SK-N-SH (cell line): Measurements from ENCODE around the gene ANKH. TPM values are rescaled to one million over a fixed set of nuclear protein-coding genes. Genes with fewer than 3 reads are reported as not detected.

ENCODE experiments used
- CTCF ChIA-PET: fragments of 300-600, 350-600 bp; formaldehyde crosslinking; extraction: SDS; loops from one replicate; lab custom pipeline; 2021; lab: Yijun Ruan, JAX
- POLR2A ChIA-PET: fragments of 350-600 bp; sonication (Branson Sonifier 250); formaldehyde crosslinking; extraction: SDS; loops from one replicate; lab custom pipeline; 2020; ENCODE audit warnings: antibody characterized with exemption, inconsistent platforms; lab: Yijun Ruan, JAX
- DNase-seq: peaks from one replicate; pipeline ENCODE4 v3.0.0; 2012
- H2AFZ ChIP-seq: fragments of 200-600 bp; sonication (generic); 2 replicates; pipeline ENCODE4 v1.8.1; 2016; ENCODE audit warnings: antibody characterized with exemption, mild to moderate bottlenecking, low read depth
- H3F3A ChIP-seq: fragments of 200-600 bp; sonication (generic); replicated peaks from 2 replicates; pipeline ENCODE3; 2016; ENCODE audit warnings: antibody characterized with exemption, mild to moderate bottlenecking; ENCODE audit not compliant: insufficient read depth
- H3K27ac ChIP-seq, 2 experiments: fragments of 200-500 bp in 1 of 2; fragments of 200-600 bp in 1 of 2; sonication (Bioruptor generic) in 1 of 2; sonication (generic), shearing (Covaris generic) in 1 of 2; 2 replicates each; pipeline versions ENCODE4 v1.5.1 to v1.6.1; 2014 to 2016; ENCODE audit warnings: low read depth in 2 of 2, inconsistent platforms in 1 of 2, low read length in 1 of 2, mild to moderate bottlenecking in 1 of 2, mixed read lengths in 1 of 2
- H3K27me3 ChIP-seq: fragments of 200-600 bp; sonication (generic), shearing (Covaris generic); 2 replicates; pipeline ENCODE4 v1.6.1; 2016; ENCODE audit warnings: mixed run types; ENCODE audit not compliant: insufficient read depth
- H3K36me3 ChIP-seq, 2 experiments: fragments of 200-500 bp in 1 of 2; fragments of 200-600 bp in 1 of 2; sonication (Bioruptor generic) in 1 of 2; sonication (generic) in 1 of 2; replicated peaks in 1 of 2; 2 replicates each; pipeline versions ENCODE3 to v1.5.1; 2014 to 2016; ENCODE audit warnings: low read length in 1 of 2, mild to moderate bottlenecking in 1 of 2; ENCODE audit not compliant: insufficient read depth in 2 of 2, control insufficient read depth in 1 of 2
- H3K4me1 ChIP-seq, 2 experiments: fragments of 200-500 bp in 1 of 2; fragments of 200-600 bp in 1 of 2; sonication (Bioruptor generic) in 1 of 2; sonication (generic), shearing (Covaris generic) in 1 of 2; 2 replicates each; pipeline versions ENCODE4 v1.5.1 to v1.6.1; 2014 to 2016; ENCODE audit warnings: low read depth in 1 of 2, low read length in 1 of 2, mixed run types in 1 of 2; ENCODE audit not compliant: insufficient read depth in 2 of 2, control insufficient read depth in 1 of 2
- H3K4me2 ChIP-seq: fragments of 200-600 bp; sonication (generic), shearing (Covaris generic); 2 replicates; pipeline ENCODE4 v1.6.1; 2017; ENCODE audit warnings: mixed run types
- H3K4me3 ChIP-seq, 2 experiments: fragments of 200-500 bp in 1 of 2; fragments of 200-600 bp in 1 of 2; sonication (Bioruptor generic) in 1 of 2; sonication (generic), shearing (Covaris generic) in 1 of 2; 2 replicates each; pipeline versions ENCODE4 v1.5.1 to v1.8.1; 2014 to 2016; ENCODE audit warnings: low read depth in 2 of 2, inconsistent platforms in 1 of 2, low read length in 1 of 2, mild to moderate bottlenecking in 1 of 2, mixed read lengths in 1 of 2, moderate library complexity in 1 of 2
- H3K79me2 ChIP-seq: fragments of 200-600 bp; sonication (generic); 2 replicates; pipeline ENCODE4 v1.8.1; 2017; ENCODE audit warnings: mild to moderate bottlenecking; ENCODE audit not compliant: insufficient read depth
- H3K9ac ChIP-seq: fragments of 200-600 bp; sonication (generic); 2 replicates; pipeline ENCODE4 v1.6.1; 2017; ENCODE audit warnings: mixed run types
- H3K9me2 ChIP-seq: fragments of 200-600 bp; sonication (generic); 2 replicates; pipeline ENCODE4 v1.6.1; 2017; ENCODE audit warnings: mixed run types
- H3K9me3 ChIP-seq: fragments of 200-600 bp; sonication (generic); 2 replicates; pipeline ENCODE4 v1.6.1; 2017; ENCODE audit warnings: mixed run types, mild to moderate bottlenecking, moderate library complexity
- H4K20me1 ChIP-seq: fragments of 200-600 bp; sonication (generic); 2 replicates; pipeline ENCODE4 v1.6.1; 2017; ENCODE audit warnings: mild to moderate bottlenecking, mixed run types; ENCODE audit not compliant: insufficient read depth
- ELF1 ChIP-seq: IDR thresholded peaks from 2 replicates; pipeline ENCODE4 v1.4.0; 2012
- EP300 ChIP-seq, 2 experiments: IDR thresholded peaks; 2 replicates each; pipeline versions ENCODE4 v1.4.0 to v1.6.1; 2012; ENCODE audit warnings: borderline replicate concordance in 1 of 2, low read depth in 1 of 2, low read length in 1 of 2
- EZH2phosphoT487 ChIP-seq: fragments of 200-600 bp; sonication (generic); IDR thresholded peaks from 2 replicates; pipeline ENCODE4 v1.6.1; 2017; ENCODE audit warnings: low read depth, mixed run types, mild to moderate bottlenecking, antibody characterized with exemption, moderate library complexity, borderline replicate concordance
- FOSL2 ChIP-seq: IDR thresholded peaks from 2 replicates; pipeline ENCODE4 v1.4.0; 2012; ENCODE audit warnings: low read depth, mild to moderate bottlenecking, moderate library complexity, borderline replicate concordance
- GABPA ChIP-seq: IDR thresholded peaks from 2 replicates; pipeline ENCODE4 v1.4.0; 2012; ENCODE audit warnings: low read depth, mild to moderate bottlenecking
- JUND ChIP-seq: IDR thresholded peaks from 2 replicates; pipeline ENCODE4 v1.4.0; 2012
- MEF2A ChIP-seq: IDR thresholded peaks from 2 replicates; pipeline ENCODE4 v1.4.0; 2012; ENCODE audit warnings: low read depth, borderline replicate concordance
- MXI1 ChIP-seq: IDR thresholded peaks from 2 replicates; pipeline ENCODE4 v1.6.1; 2012; ENCODE audit warnings: mild to moderate bottlenecking, low read depth, low read length, improper control_type of control experiment
- NRF1 ChIP-seq: IDR thresholded peaks from 2 replicates; pipeline ENCODE4 v1.6.1; 2012; ENCODE audit warnings: low read depth, mild to moderate bottlenecking, low read length
- RAD21 ChIP-seq: IDR thresholded peaks from 2 replicates; pipeline ENCODE4 v1.6.1; 2012; ENCODE audit warnings: mild to moderate bottlenecking, low read length
- RCOR1 ChIP-seq: fragments of 150-350 bp; IDR thresholded peaks from 2 replicates; pipeline ENCODE4 v1.6.1; 2017; ENCODE audit warnings: antibody characterized with exemption, low read length
- RFX5 ChIP-seq: IDR thresholded peaks from 2 replicates; pipeline ENCODE4 v1.6.1; 2012; ENCODE audit warnings: mild to moderate bottlenecking, improper control_type of control experiment, low read length
- RXRA ChIP-seq: IDR thresholded peaks from 2 replicates; pipeline ENCODE4 v1.4.0; 2012; ENCODE audit warnings: low read depth, mild to moderate bottlenecking, borderline replicate concordance
- TAF1 ChIP-seq: IDR thresholded peaks from 2 replicates; pipeline ENCODE4 v1.6.1; 2012; ENCODE audit warnings: low read depth, mild to moderate bottlenecking, low read length, moderate library complexity, borderline replicate concordance
- TCF12 ChIP-seq: IDR thresholded peaks from 2 replicates; pipeline ENCODE4 v1.4.0; 2012
- YY1 ChIP-seq: IDR thresholded peaks from 2 replicates; pipeline ENCODE4 v1.4.0; 2012; ENCODE audit warnings: low read depth, mild to moderate bottlenecking
- WGBS: methylation state at CpG from one replicate; pipeline ENCODE4 v1.1.6; 2017; ENCODE audit warnings: low lambda C conversion rate; 5-methylcytosine and 5-hydroxymethylcytosine counted together
- polyA plus RNA-seq, 3 experiments: library from polyadenylated mRNA; depleted of rRNA; stranded (reverse); fragments of >200 nt; gene quantifications; 2 replicates each; pipeline ENCODE4 v1.2.3, GENCODE V29; 2012
- TF ChIP-seq, protein P1 (sequence below): IDR thresholded peaks from 2 replicates; pipeline ENCODE4 v1.4.0; 2012; ENCODE audit warnings: low read depth
- TF ChIP-seq, protein P2 (sequence below): fragments of 150-350 bp; IDR thresholded peaks from 2 replicates; pipeline ENCODE4 v1.6.1; 2017; ENCODE audit warnings: antibody characterized with exemption, low read length, low read depth, borderline replicate concordance
- TF ChIP-seq, protein P3 (sequence below): IDR thresholded peaks from 2 replicates; pipeline ENCODE4 v1.4.0; 2012; ENCODE audit warnings: low read depth, borderline replicate concordance
- TF ChIP-seq, protein P4 (sequence below): IDR thresholded peaks from 2 replicates; pipeline ENCODE4; 2012

Gene ANKH
- 14.8 and 22.0 TPM in 2 replicates for polyA plus RNA-seq (2012; rRNA removed)
- polyA plus RNA-seq (2012; cell fraction: cytosol; rRNA removed): 13.9 and 22.2 TPM in 2 replicates
- 14.6 and 16.6 TPM in 2 replicates for polyA plus RNA-seq (2012; cell fraction: nucleus; rRNA removed)

DNA sequence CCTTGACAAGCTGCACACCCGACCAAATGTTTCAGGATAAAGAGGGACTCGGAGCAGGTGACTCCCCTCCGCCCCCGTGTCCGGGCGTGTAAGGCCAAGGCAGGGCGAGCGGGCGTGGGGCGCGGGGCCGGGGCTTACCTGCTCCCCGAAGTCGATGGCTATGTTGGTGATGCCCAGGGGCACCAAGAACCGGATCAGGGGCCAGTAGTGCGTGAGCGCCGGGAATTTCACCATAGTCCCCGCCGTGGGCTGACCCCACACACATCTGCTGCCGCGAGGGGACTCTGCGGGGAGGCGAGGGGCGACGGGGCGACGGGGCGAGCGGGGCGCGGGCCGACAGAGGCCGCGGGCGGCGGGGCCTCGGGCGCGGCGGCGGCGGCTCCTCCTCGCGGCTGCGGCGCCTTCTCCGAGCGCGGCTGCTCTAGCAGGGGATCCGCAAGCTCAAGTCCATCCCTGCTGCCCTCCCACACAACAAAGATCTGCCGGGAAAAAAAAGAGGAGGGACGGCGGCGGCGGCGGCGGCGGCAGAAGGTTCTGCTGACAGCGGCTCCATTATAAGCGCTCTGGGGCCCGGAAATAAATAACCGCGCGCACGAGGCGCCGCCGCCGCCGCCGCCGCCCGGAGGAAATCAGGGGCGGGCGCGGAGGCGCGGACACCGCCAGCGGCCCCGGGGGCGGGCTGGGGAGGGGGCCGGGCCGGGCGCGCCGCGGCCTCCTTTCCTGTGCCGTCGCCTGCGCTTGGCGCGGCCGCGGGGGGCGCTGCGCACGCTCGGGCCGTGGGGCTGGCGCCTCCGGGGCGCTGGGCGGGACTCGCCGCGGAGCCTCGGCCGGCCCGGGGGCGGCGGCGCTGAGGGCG, at the start of gene ANKH:
Gene ANKH, minus strand, starts transcription at position 565 of the 856 bp plus-strand sequence. Its CDS starts 331 bp downstream, at position 234.
- H3F3A ChIP-seq: peaks cover 7% of the 10 kb centered on the region
- H3K9me2 ChIP-seq: no peaks in the 10 kb centered on the region
- 2% methylated on average over 31 of the region's 115 CpGs for WGBS
- POLR2A ChIA-PET: interaction anchor here (0.6 kb wide), 1 partner anchor 115 kb away, joined by 3 read pairs; no protein-coding TSS in a partner anchor
- H3K9me3 ChIP-seq: no peaks in the 10 kb centered on the region; the same call in 1 of the 2 replicates
- DNase-seq: peak; percentile 94
- peaks cover 47% of the 10 kb centered on the region for H3K79me2 ChIP-seq
- H3K4me3 ChIP-seq: peak within 1 kb of the TSS; percentile 69 to 93
- TF ChIP-seq JUND: no peak
- TF ChIP-seq, protein P1, sequence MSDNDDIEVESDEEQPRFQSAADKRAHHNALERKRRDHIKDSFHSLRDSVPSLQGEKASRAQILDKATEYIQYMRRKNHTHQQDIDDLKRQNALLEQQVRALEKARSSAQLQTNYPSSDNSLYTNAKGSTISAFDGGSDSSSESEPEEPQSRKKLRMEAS: 0 out of 2 replicates have a peak, but pooled peaks have one; percentile 32
- no peak for TF ChIP-seq TAF1
- TF ChIP-seq, protein P2, sequence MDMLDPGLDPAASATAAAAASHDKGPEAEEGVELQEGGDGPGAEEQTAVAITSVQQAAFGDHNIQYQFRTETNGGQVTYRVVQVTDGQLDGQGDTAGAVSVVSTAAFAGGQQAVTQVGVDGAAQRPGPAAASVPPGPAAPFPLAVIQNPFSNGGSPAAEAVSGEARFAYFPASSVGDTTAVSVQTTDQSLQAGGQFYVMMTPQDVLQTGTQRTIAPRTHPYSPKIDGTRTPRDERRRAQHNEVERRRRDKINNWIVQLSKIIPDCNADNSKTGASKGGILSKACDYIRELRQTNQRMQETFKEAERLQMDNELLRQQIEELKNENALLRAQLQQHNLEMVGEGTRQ: no peak
- TF ChIP-seq NRF1: peak; percentile 46; the same call in 1 of the 2 replicates
- peak in 1 of 2 experiments; percentile 46; a peak in 1 of 4 replicates for TF ChIP-seq EP300 (IDR thresholded peaks at IDR 0.05; ENCODE audit: borderline replicate concordance in 1 of 2, low read depth in 1 of 2, low read length in 1 of 2)
- peaks cover 0 to 13% of the 10 kb centered on the region in 2 experiments; a peak in 2 of 4 replicates for H3K4me1 ChIP-seq
- H3K9ac ChIP-seq: peak within 1 kb of the TSS; percentile 82
- peak within 1 kb of the TSS; percentile 56 to 67 for H3K27ac ChIP-seq
- peak within 1 kb of the TSS; percentile 91 for H3K4me2 ChIP-seq
- peaks cover 18% of the 10 kb centered on the region; the same call in 1 of the 2 replicates for H4K20me1 ChIP-seq
- no peaks in the 10 kb centered on the region for H3K36me3 ChIP-seq
- peak within 1 kb of the TSS; percentile 74 for H2AFZ ChIP-seq
- CTCF ChIA-PET: interaction anchor here (0.9 to 4.4 kb wide), 14 partner anchors 9 to 186 kb away, joined by 3 to 31 read pairs (median 4); no protein-coding TSS in a partner anchor
- no peaks in the 10 kb centered on the region for H3K27me3 ChIP-seq

DNA sequence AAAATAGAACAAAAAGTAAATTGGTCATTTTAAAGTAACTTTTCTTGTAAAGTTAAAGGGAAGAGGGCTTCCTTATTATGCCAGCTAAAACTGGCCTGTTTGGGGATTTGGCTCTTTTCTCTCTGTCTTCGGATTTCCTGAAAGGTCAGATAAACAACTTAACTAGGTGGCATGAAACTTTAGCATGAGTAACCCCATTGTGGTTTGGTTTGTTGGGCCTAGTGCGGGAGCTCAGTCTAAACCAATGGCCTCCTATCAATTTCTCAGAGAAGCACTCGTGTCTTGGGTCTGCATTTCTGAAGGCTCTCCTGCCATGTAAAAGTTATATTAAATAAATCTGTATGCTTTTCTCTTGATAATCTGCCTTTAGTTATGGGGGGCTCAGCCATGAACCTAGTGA, 48.5 kb upstream of the ANKH start:
- Histone ChIP-seq H3K4me1 (peaks cover 6 to 17% of the 10 kb centered on the region in 2 experiments), H2AFZ (0 out of 2 replicates have a peak overlapping the region, but pooled peaks have one; percentile 37)
- no peak for DNase-seq

More for the DNA sequence above, 48.5 kb upstream of the ANKH start:
- POLR2A ChIA-PET: no interaction called here
- Histone ChIP-seq H3K4me3 (no peak overlapping the region), H3K4me2 (no peak overlapping the region), H3K27me3 (no peaks in the 10 kb centered on the region), H3K9ac (no peak overlapping the region), H3K27ac (no peak overlapping the region), H3F3A (peaks cover 15% of the 10 kb centered on the region), H3K36me3 (no peaks in the 10 kb centered on the region), H3K79me2 (no peaks in the 10 kb centered on the region), H3K9me2 (no peaks in the 10 kb centered on the region), H3K9me3 (no peaks in the 10 kb centered on the region), H4K20me1 (no peaks in the 10 kb centered on the region)
- WGBS: 88% methylated on average over 3 of the region's 3 CpGs
- CTCF ChIA-PET: no interaction called here
- TF ChIP-seq ELF1 (no peak), RFX5 (no peak), MXI1 (no peak), GABPA (no peak), RAD21 (no peak), TAF1 (no peak), RXRA (no peak), YY1 (no peak), RCOR1 (no peak), FOSL2 (no peak), NRF1 (no peak), EP300 (IDR thresholded peaks at IDR 0.05; ENCODE audit: borderline replicate concordance in 1 of 2, low read depth in 1 of 2, low read length in 1 of 2) (no peak), EZH2phosphoT487 (no peak), TCF12 (no peak), MEF2A (no peak)
- TF ChIP-seq, protein P3, sequence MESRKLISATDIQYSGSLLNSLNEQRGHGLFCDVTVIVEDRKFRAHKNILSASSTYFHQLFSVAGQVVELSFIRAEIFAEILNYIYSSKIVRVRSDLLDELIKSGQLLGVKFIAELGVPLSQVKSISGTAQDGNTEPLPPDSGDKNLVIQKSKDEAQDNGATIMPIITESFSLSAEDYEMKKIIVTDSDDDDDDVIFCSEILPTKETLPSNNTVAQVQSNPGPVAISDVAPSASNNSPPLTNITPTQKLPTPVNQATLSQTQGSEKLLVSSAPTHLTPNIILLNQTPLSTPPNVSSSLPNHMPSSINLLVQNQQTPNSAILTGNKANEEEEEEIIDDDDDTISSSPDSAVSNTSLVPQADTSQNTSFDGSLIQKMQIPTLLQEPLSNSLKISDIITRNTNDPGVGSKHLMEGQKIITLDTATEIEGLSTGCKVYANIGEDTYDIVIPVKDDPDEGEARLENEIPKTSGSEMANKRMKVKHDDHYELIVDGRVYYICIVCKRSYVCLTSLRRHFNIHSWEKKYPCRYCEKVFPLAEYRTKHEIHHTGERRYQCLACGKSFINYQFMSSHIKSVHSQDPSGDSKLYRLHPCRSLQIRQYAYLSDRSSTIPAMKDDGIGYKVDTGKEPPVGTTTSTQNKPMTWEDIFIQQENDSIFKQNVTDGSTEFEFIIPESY: no peak
- TF ChIP-seq, protein P2: no peak
- TF ChIP-seq, protein P4, sequence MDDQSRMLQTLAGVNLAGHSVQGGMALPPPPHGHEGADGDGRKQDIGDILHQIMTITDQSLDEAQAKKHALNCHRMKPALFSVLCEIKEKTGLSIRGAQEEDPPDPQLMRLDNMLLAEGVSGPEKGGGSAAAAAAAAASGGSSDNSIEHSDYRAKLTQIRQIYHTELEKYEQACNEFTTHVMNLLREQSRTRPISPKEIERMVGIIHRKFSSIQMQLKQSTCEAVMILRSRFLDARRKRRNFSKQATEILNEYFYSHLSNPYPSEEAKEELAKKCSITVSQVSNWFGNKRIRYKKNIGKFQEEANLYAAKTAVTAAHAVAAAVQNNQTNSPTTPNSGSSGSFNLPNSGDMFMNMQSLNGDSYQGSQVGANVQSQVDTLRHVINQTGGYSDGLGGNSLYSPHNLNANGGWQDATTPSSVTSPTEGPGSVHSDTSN: no peak
